Skin of body (tissue), 2 donors: ENCODE data around the gene CTSF. TPM values are rescaled to one million over a fixed set of nuclear protein-coding genes. Genes with fewer than 3 reads are reported as not detected.
"Not testable (repeated sequence)": the region's sequence is repeated elsewhere in the genome, so short reads cannot be mapped to it uniquely, and the experiment has no call there.

ENCODE experiments used
- DNase-seq: peaks from one replicate; lab custom pipeline; 2025; lab: John Stamatoyannopoulos, UW
- total RNA-seq: library from RNA; depleted of rRNA; stranded (reverse); fragments of >200 nt; gene quantifications from one replicate; pipeline ENCODE4 v1.2.3, GENCODE V29; 2014

CTSF gene
- total RNA-seq, 1 donor from 2014 or later: 20.0 TPM

- no peak for DNase-seq
These were observed 21.7 kb upstream of the CTSF start for GRCh38 chr11:66589996-66590675.

- not testable (repeated sequence) for DNase-seq
These were observed 20.9 kb upstream of the CTSF start for GRCh38 chr11:66589315-66589714.

- DNase-seq: no peak
These were observed 17.7 kb upstream of the CTSF start for GRCh38 chr11:66586136-66586535.

- DNase-seq: not testable (repeated sequence)
These were observed 17.0 kb upstream of the CTSF start for GRCh38 chr11:66585447-66585846.

- not testable (repeated sequence) for DNase-seq
These were observed 14.2 kb upstream of the CTSF start for GRCh38 chr11:66582565-66583147.

GRCh38 chr11:66581261-66581660 lies 12.9 kb upstream of the CTSF start:
- no peak for DNase-seq

GRCh38 chr11:66580803-66581202 lies 12.4 kb upstream of the CTSF start:
- no peak for DNase-seq

- peak; percentile 25 for DNase-seq
These were observed 10.7 kb upstream of the CTSF start for GRCh38 chr11:66579017-66579606.

GRCh38 chr11:66570850-66571180 lies 2.4 kb upstream of the CTSF start:
- no peak for DNase-seq

GRCh38 chr11:66570079-66570849 lies 1.9 kb upstream of the CTSF start:
- DNase-seq: no peak

- no peak for DNase-seq
These were observed 670 bp upstream of the CTSF start for GRCh38 chr11:66569076-66569475.

- DNase-seq: no peak
These were observed 651 bp downstream of the CTSF start for GRCh38 chr11:66567787-66568123.

- DNase-seq: no peak
These were observed 2.2 kb downstream of the CTSF start for GRCh38 chr11:66566221-66566620.

GRCh38 chr11:66564984-66565383 lies 3.4 kb downstream of the CTSF start:
- no peak for DNase-seq

GRCh38 chr11:66564538-66564937 lies 3.9 kb downstream of the CTSF start:
- DNase-seq: no peak

- DNase-seq: no peak
These were observed 4.6 kb downstream of the CTSF start for GRCh38 chr11:66563832-66564231.

- no peak for DNase-seq
These were observed 5.4 kb downstream of the CTSF start for GRCh38 chr11:66562907-66563583.

- no peak for DNase-seq
These were observed 6.1 kb downstream of the CTSF start for GRCh38 chr11:66562275-66562674.

- no peak for DNase-seq
These were observed 6.5 kb downstream of the CTSF start for GRCh38 chr11:66561975-66562248.

- DNase-seq: no peak
These were observed 7.0 kb downstream of the CTSF start for GRCh38 chr11:66561178-66561974.
